GM04503 (cell line): Measurements from ENCODE around the gene MTRF1L.

Source experiments
- DNase-seq: peaks from one replicate; pipeline ENCODE4 v3.0.0-alpha.2; 2012; ENCODE audit warnings: low read depth

The MTRF1L gene, protein sequence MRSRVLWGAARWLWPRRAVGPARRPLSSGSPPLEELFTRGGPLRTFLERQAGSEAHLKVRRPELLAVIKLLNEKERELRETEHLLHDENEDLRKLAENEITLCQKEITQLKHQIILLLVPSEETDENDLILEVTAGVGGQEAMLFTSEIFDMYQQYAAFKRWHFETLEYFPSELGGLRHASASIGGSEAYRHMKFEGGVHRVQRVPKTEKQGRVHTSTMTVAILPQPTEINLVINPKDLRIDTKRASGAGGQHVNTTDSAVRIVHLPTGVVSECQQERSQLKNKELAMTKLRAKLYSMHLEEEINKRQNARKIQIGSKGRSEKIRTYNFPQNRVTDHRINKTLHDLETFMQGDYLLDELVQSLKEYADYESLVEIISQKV

GRCh38 chr6:153002613-153003365 lies at the start of gene MTRF1L:
MTRF1L (minus strand) TSS chr6:153002709; CDS start chr6:153002685, 24 bp downstream.
- peak; percentile 79 for DNase-seq

DNA sequence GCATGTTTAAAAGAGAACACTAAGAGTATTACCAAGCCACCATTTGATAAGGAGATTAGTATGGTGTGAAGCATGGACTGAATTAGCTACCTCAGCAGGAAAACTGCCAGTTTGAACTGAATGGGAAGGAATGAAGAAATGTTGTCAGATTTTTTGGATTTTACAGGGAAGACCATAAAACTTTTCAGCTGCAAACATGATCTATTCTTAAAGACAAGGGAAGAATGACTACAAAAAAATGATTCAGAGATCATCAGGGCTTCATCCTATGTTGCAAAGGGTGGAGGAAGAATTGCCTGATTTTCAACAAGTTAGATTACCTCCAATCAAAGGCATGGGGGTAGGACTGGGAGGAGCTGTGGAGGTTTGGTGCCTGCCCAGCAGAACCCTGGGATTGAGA lies 49.3 kb upstream of the MTRF1L start:
- DNase-seq: no peak

DNA sequence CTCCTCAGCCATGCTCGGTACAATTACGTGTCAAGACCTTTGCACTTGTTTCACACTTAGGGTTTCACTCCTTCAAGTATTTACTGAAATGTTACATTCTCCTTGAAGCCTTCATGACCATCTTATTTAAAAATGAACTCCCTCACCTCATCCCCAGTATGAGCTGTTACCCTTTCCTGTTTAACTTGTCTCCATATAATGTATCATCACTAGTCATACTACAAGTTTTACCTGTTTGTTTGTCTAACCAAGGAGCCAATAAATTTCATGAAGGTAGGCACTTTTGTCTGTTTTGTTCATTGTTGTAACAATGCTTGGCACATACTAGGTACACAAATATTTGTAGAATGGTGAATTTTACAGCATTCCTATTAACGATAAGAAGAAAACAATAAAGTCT lies 46.1 kb upstream of the MTRF1L start:
- no peak for DNase-seq

GRCh38 chr6:153047386-153047785 lies 44.9 kb upstream of the MTRF1L start:
- DNase-seq: no peak

- DNase-seq: no peak
Observed at GRCh38 chr6:153045271-153045670, 42.8 kb upstream of the MTRF1L start.

- DNase-seq: no peak
Observed at GRCh38 chr6:153044295-153044694, 41.8 kb upstream of the MTRF1L start.

DNA sequence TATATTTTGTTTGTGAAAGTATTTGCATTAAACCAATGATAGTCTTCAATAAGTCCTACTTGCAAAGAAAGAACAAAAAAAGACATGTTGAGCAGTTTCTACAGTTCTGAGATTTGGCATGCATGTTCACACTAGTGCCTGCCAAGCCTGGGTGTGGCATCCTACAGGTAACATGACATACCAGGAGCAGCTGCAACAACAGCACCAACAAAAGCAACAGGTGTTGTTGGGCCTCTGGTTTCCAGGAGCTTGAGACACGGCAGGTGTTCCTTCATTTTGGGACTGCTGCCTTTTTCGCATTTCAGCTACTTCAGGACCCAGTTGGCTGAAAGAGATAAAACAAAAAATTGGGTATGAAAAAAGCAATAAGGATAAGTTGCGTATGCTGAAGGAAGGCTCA lies 41.2 kb upstream of the MTRF1L start:
- DNase-seq: no peak

GRCh38 chr6:153038378-153039057 lies 36.0 kb upstream of the MTRF1L start:
- no peak for DNase-seq

- no peak for DNase-seq
Observed at GRCh38 chr6:153034139-153034538, 31.6 kb upstream of the MTRF1L start.

GRCh38 chr6:153032255-153032882 lies 29.9 kb upstream of the MTRF1L start:
- DNase-seq: no peak

- DNase-seq: no peak
Observed at GRCh38 chr6:153031335-153031955, 28.9 kb upstream of the MTRF1L start.

DNA sequence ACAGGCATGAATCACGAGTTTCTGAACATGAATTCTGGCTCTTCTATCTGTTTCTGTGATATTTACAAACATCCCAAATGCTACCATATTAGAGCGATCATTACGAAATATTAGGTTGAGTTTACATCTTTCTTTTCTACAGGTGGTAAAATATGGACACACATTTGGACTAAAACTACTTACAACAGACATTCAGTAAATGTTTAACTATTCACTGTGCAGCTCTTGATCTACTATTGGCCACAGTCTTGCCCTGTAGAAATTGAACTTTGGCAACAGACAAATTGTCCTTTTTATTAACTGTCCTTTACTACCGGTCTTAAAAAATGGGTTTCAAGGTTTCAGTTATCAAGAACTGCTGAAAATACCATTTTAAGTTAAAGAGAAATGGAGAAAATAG lies 26.5 kb upstream of the MTRF1L start:
- no peak for DNase-seq

DNA sequence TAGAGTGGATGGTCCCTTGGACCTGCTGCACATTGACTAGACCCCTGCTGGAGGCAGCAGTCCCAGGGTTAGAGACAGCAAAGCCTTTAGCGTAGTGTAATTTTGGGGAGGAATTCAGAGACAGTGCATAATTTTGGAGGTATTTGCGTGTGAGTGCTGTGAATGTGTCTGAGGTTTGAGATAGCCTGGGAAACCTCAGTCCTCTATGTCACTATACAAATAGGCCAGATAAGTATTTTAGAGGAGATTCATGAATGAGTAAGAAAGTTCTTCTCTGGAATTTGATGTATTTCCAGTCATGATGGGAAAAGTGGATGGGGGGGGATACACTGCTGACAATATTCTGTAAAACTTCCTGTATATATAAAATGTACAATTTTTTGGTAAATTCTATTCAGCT lies 25.8 kb upstream of the MTRF1L start:
- DNase-seq: no peak

DNA sequence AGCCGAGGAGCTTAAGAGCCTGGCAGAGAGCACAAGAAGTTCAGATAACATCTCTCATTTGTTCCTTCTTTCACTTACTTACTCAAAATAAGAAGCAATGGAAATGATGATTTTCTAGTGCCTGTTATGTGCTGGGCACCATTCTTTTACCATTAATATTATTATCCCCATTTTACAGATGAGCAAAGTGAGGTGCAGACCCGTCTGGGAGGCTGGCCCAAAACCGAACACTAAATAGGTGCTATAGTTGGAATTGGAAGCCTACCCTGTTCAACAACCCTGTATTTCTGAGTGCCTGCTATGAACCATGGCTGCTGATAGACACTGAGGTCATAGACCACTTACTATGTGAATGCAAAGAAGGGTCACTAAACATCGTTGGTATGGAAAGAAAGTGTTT lies 25.0 kb upstream of the MTRF1L start:
- no peak for DNase-seq

GRCh38 chr6:153024709-153025017 lies 22.2 kb upstream of the MTRF1L start:
- DNase-seq: no peak

DNA sequence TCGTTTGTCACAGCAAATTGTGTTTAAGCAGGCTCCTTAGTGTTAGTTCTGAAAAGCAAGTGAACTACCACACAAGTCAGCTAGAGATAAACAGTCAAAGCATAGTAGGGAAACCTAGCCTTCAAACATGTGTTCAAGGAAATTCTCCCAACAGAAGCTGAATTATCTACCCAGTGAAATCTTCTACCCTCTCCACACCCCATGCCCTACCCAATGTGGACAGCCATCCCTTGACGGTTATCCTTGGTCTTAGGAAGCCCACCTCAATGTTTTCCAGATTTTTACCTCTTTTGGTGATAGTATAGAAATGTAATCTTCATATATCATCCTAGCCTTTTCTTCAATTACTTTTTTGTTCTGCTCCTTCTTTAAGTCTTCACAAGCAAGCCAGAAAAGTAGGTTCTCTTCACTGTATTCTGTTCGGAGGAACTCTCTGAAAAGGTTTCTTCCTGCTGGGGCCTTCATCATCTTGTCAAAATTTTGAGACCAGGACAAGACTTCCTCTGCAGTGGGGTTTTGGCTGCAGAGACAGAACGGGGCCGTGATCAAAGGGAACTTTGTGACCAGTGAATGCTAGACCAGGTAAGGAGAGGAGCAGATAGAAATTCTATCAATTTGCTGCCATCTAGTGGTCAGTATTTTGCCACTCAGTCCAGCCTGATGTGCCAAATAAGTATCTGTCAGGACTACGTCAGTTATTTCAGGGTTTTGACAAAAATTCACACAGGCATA lies 21.6 kb upstream of the MTRF1L start:
- no peak for DNase-seq

GRCh38 chr6:153018355-153018754 lies 15.8 kb upstream of the MTRF1L start:
- DNase-seq: no peak

DNA sequence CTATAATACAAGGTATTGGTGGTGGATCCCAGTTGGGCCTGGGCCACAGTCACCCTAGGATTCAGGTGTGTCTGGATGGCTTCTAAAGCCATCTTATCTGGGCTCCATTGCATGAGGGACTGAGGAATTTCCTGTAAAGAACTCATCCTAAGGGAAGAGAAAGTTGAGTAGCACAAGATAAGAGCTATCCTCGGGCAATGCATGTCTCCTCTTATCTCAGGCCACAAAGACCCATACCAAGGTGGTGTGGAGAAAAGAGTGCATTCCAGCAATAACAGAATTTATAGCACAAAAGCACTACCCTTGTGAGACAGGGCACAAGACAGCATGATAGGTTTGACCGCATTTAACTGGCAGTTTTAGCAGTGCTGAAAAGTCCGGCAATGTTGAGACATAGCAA lies 14.3 kb upstream of the MTRF1L start:
- no peak for DNase-seq

GRCh38 chr6:153015094-153015640 lies 12.7 kb upstream of the MTRF1L start:
- DNase-seq: no peak

GRCh38 chr6:153013438-153013837 lies 10.9 kb upstream of the MTRF1L start:
- no peak for DNase-seq

GRCh38 chr6:153012856-153013255 lies 10.3 kb upstream of the MTRF1L start:
- DNase-seq: no peak
